ENCODE data around the gene TCF7L1. TPM values are rescaled to one million over a fixed set of nuclear protein-coding genes. Genes with fewer than 3 reads are reported as not detected.

TCF7L1 gene
- total RNA-seq, 4 donors from 2014 or later = 0.55 to 3.0 (median 1.8) TPM

DNA sequence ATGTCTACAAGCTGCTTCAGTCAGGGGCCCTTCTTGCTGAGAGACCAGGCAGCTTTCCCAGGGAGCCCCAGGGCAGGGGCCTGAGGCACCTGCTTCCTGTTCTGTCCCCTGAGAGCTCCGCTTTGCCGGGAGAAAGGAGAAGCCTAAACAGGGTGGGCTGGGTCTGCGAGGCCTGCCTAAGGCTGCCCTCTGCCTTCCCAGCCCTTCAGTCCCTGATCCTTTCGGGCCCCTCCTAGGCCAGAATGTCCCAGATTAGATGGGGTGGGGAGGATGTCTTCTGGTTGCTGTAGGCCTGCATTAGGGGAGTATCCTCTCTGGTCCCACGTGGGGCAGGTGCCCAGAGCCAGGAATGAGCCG, 122.2 kb downstream of the TCF7L1 start:
- WGBS = 30% methylated on average over 2 of the region's 6 CpGs

DNA sequence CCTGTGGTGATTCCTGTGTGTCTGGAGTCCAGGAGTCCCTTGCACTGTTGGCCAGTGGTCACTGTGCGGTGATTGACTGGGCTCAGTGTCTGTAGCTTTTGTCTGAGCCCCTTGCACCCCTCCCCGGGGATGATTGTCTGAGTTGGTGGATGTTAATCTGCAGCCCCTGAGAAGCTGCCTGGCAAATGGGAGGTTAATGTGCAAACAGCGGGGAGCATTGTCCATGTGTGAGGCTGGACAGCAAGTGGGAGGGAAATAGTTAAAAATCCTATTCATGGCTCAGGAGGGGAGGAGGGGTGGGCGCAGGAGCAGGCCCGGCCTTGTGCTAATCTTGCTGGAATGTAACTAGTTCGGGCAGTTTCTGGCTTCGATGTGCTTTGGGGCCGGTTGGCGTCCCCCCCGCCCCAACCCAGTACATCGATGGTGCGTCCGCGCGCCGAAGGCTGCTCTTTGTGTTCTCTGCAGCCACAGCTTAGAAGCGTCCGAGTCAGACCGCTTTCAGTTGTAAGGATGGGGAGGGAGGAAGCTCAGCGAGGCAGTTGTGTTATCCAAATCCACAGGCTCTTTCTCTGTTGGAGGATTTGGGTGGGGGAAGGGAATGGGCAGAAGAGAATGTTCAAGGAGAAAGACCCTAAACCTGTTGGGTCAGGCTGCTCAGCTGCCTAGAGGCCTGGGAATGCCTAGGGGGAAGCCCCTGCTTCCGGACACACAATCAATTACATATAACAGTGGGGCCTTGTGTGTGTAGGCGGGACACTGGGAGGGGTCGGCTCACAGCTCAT, 122.8 kb downstream of the TCF7L1 start:
- Histone ChIP-seq H3K4me1 (peaks cover 53% of the 10 kb centered on the region), H3K4me3 (peak overlapping the region; percentile 8)
- TF ChIP-seq CTCF (IDR thresholded peaks at IDR 0.05) (no peak), POLR2A (IDR thresholded peaks at IDR 0.05) (no peak), EP300 (IDR thresholded peaks at IDR 0.05) (no peak), POLR2AphosphoS5 (IDR thresholded peaks at IDR 0.05) (no peak)

More for the DNA sequence above, 122.2 kb downstream of the TCF7L1 start:
- H3K27ac ChIP-seq = no peak overlapping the region
- H3K36me3 ChIP-seq = no peaks in the 10 kb centered on the region
- TF ChIP-seq CTCF (IDR thresholded peaks at IDR 0.05) (no peak), POLR2A (IDR thresholded peaks at IDR 0.05) (no peak), EP300 (IDR thresholded peaks at IDR 0.05) (no peak), POLR2AphosphoS5 (IDR thresholded peaks at IDR 0.05) (no peak)
- H3K27me3 ChIP-seq = no peaks in the 10 kb centered on the region
- no peak overlapping the region for H3K4me3 ChIP-seq
- no peak for DNase-seq (ENCODE audit: low spot score in 2 of 2)
- no peaks in the 10 kb centered on the region for H3K9me3 ChIP-seq
- H3K4me1 ChIP-seq = peaks cover 57% of the 10 kb centered on the region

DNA sequence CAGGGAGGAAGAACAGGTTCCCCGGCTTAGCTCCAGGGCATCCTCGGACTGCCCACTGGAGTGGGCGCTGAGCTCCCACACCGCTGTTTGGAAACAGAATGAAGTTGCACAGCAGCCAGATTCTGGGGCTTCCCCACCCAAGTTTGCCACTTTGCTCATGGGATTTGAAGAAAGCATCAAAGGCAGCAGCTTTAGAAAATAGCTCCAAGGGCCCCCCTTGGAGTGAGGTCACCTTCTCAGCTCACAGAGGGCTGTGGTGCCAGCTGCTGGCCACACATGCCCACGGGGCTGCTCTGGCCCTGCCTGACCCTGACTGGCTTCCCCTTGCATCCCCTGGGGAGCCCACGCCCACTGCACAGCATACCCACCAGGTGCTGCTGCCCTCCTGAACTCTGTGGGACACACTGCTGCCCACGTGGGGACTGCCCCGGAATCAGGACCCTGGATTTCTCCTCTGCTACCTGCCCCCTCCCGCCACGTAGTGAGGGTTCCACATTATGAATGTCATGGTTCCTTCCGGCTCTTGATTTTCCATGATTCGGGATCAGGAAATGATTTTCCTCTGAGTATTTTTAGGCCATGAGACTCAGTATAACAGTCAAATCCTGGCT, 124.3 kb downstream of the TCF7L1 start:
- H3K27ac ChIP-seq = peak overlapping the region; percentile 76
- no peak for TF ChIP-seq POLR2AphosphoS5 (IDR thresholded peaks at IDR 0.05)
- no peak for TF ChIP-seq POLR2A (IDR thresholded peaks at IDR 0.05)
- no peak for TF ChIP-seq CTCF (IDR thresholded peaks at IDR 0.05)
- no peak for TF ChIP-seq EP300 (IDR thresholded peaks at IDR 0.05)
- no peaks in the 10 kb centered on the region for H3K36me3 ChIP-seq
- H3K9me3 ChIP-seq = no peaks in the 10 kb centered on the region
- 59% methylated on average over 11 of the region's 12 CpGs for WGBS
- DNase-seq (ENCODE audit: low spot score in 2 of 2) = no peak
- no peak overlapping the region for H3K4me3 ChIP-seq
- no peaks in the 10 kb centered on the region for H3K27me3 ChIP-seq
- H3K4me1 ChIP-seq = peaks cover 50% of the 10 kb centered on the region

More for the DNA sequence above, 122.8 kb downstream of the TCF7L1 start:
- peak overlapping the region; percentile 13 for H3K27ac ChIP-seq
- no peaks in the 10 kb centered on the region for H3K36me3 ChIP-seq
- DNase-seq (ENCODE audit: low spot score in 2 of 2) = no peak
- H3K9me3 ChIP-seq = no peaks in the 10 kb centered on the region
- H3K27me3 ChIP-seq = no peaks in the 10 kb centered on the region
- WGBS = 17% methylated on average over 23 of the region's 23 CpGs

DNA sequence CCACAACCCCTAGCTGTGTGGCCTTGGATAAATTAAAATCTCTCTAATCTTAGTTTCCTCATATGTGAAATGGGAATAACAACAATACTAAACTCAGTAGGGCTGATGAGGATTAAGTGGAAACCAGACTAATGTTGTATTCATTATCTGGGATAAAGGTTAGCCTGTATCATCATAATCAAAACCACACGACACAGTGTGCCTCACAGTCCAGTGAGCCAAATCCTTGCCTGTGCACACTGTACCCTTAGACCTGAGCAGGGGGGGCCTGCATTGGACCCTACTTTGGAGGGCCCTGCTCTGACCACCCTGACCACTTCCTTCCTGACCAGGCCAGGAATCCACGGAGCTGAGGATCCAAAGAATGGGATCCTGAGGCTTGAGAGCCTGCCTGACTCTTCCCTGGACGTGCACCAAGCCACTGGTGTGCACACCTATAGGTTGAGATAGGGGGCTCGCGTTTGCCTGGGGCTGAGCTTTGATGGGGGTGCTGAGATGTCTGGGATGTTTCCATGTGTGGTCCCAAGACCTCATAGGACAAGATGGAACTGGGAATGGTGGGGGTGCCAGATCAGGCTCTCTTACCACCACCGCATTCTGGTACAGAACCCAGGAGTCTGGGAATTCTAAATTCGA, 124.9 kb downstream of the TCF7L1 start:
- WGBS = 54% methylated on average over 7 of the region's 7 CpGs
- H3K4me3 ChIP-seq = no peak overlapping the region
- DNase-seq (ENCODE audit: low spot score in 2 of 2) = no peak
- TF ChIP-seq EP300 (IDR thresholded peaks at IDR 0.05) (no peak), POLR2A (IDR thresholded peaks at IDR 0.05) (no peak), CTCF (IDR thresholded peaks at IDR 0.05) (no peak), POLR2AphosphoS5 (IDR thresholded peaks at IDR 0.05) (no peak)
- H3K27ac ChIP-seq = peak overlapping the region; percentile 76
- H3K9me3 ChIP-seq = no peaks in the 10 kb centered on the region
- no peaks in the 10 kb centered on the region for H3K27me3 ChIP-seq
- no peaks in the 10 kb centered on the region for H3K36me3 ChIP-seq
- peaks cover 50% of the 10 kb centered on the region for H3K4me1 ChIP-seq

DNA sequence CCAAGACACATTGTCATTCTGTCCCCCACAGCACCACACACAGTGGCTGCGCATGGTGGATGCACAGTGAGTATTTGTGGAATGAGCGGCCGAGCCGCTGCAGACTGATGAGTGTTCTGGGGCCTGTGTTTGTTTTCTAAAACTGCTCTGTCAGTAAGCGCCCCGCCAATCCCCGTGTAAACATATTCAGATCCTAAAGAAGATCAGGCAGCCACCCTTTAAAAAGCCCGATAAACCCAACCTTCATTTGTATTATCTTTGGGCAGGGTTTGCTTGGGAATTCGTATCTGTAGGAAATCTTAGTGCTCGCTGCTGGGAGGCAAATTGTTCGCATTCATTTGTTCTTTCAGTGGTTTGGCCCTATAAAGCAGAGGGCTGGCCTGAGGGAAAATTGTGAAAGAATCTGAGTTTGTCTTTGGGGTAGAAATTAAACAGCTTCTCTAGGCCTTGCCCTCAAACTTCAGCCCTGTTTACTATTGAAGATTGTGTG, 126.0 kb downstream of the TCF7L1 start:
- TF ChIP-seq EP300 (IDR thresholded peaks at IDR 0.05) = no peak
- no peak for TF ChIP-seq CTCF (IDR thresholded peaks at IDR 0.05)
- TF ChIP-seq POLR2AphosphoS5 (IDR thresholded peaks at IDR 0.05) = no peak
- no peak for TF ChIP-seq POLR2A (IDR thresholded peaks at IDR 0.05)
- no peaks in the 10 kb centered on the region for H3K36me3 ChIP-seq
- no peak for DNase-seq (ENCODE audit: low spot score in 2 of 2)
- peak overlapping the region; percentile 42 for H3K27ac ChIP-seq
- no peaks in the 10 kb centered on the region for H3K27me3 ChIP-seq
- WGBS = 71% methylated on average over 11 of the region's 11 CpGs
- peaks cover 50% of the 10 kb centered on the region for H3K4me1 ChIP-seq
- no peaks in the 10 kb centered on the region for H3K9me3 ChIP-seq
- no peak overlapping the region for H3K4me3 ChIP-seq

Measured in suprapubic skin (tissue), 4 donors.